Measurements from ENCODE around the gene SCFD2. TPM values are rescaled to one million over a fixed set of nuclear protein-coding genes. Genes with fewer than 3 reads are reported as not detected.

The SCFD2 gene
- total RNA-seq, 1 experiment from 2014 or later = 12.4 TPM

DNA sequence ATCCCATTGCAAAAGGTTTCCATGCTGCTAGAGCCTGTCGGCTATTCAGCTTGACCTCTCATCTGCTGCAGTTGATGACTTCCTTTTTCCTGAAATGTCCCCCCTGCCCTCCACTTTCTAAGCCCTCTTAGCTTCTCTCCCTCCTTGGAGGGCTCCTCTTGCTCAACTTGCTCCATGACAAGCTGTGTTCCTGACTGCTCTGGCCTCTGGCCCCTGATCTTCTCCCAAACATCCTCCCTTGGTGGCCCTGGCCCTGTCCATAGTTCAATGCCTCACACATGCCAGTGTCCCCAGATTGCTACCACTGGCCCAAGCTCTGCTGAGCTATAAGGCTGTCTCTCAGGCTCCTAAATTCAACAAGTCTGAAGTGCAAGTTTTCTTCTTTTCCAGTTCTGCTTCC, 474.1 kb downstream of the SCFD2 start:
- H3K4me3 Mint-ChIP-seq = no peak overlapping the region
- no peaks in the 10 kb centered on the region for H3K27me3 Mint-ChIP-seq (ENCODE audit: low read depth)
- CTCF ChIA-PET = interaction anchor here (0.9 to 1.5 kb wide), 2 partner anchors 19 kb away, joined by 3 to 4 read pairs; no protein-coding TSS in a partner anchor
- ATAC-seq (no peak), DNase-seq (ENCODE audit: low spot score) (no peak)
- no peak overlapping the region for H3K27ac Mint-ChIP-seq
- POLR2A ChIA-PET = no interaction called here
- TF ChIP-seq SMAD3 (CRISPR knock-in tag; IDR thresholded peaks at IDR 0.05; ENCODE audit: borderline replicate concordance) = no peak
- no peak for TF ChIP-seq EMX1 (CRISPR knock-in tag; IDR thresholded peaks at IDR 0.05)
- H3K36me3 Mint-ChIP-seq = peaks cover 18% of the 10 kb centered on the region
- peaks cover 15% of the 10 kb centered on the region for H3K4me1 Mint-ChIP-seq
- peaks cover 25% of the 10 kb centered on the region for H3K9me3 Mint-ChIP-seq

DNA sequence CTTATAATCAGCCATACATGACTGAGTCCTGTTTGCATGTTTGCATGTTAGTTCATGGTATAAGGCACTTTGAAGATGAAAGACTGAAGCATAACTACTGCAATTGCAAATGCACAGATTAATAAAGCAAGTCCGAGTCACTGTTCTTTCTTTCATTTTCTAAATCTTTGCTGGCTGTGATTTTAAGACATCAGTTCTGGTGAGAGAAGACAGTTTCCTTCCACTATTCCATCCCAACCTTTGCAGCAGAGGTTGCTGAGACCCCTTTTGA, 475.4 kb downstream of the SCFD2 start:
- POLR2A ChIA-PET = no interaction called here
- no peak for ATAC-seq

DNA sequence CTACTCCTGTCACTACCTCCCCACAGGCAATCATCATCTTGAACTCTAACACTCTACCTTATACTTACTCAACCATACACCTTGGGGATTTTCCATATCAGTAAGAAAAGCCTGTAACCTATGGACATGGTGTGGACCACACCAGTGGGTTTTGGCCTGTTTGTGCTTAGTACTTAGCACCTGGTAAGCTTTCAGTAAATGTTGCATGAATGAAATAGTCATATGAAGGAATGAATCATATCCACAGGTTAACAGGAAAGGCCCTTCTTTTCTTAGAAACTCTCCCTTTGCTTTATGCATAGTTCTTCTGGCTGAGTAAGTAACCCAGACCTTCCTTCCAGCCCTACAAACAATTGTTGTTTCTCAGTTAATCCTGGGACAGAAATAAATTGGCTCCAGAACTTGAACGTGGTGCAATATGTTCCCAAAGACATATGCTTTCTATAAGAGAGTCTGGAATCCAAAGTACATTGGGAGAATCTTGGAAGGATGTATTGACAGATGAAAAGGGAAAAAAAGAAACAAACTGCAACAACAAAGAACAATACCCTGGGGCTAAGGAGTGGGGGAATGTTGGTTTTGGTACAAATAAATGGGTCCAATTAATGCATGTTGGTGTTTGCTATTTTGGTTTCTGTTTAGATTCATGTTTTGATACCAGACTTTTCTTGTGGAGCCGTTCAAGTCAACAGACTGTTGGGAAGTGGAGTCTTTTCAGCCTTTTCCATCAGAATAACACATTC, 475.9 kb downstream of the SCFD2 start:
- Mint-ChIP-seq H3K27me3 (ENCODE audit: low read depth) (no peaks in the 10 kb centered on the region), H3K4me3 (no peak overlapping the region), H3K27ac (no peak overlapping the region), H3K4me1 (peaks cover 21% of the 10 kb centered on the region), H3K36me3 (peaks cover 22% of the 10 kb centered on the region), H3K9me3 (peaks cover 25% of the 10 kb centered on the region)
- ATAC-seq = no peak
- no peak for DNase-seq (ENCODE audit: low spot score)
- POLR2A ChIA-PET = no interaction called here
- CTCF ChIA-PET = interaction anchor here (1.1 kb wide), 1 partner anchor 22 kb away, joined by 5 read pairs; no protein-coding TSS in a partner anchor
- TF ChIP-seq GRHL2 (CRISPR knock-in tag; IDR thresholded peaks at IDR 0.05; ENCODE audit: insufficient replicate concordance, severe bottlenecking) (no peak), KAT7 (CRISPR knock-in tag; IDR thresholded peaks at IDR 0.05; ENCODE audit: borderline replicate concordance) (no peak), HMGA2 (CRISPR knock-in tag; IDR thresholded peaks at IDR 0.05) (no peak), JAZF1 (CRISPR knock-in tag; IDR thresholded peaks at IDR 0.05) (no peak), SOX15 (CRISPR knock-in tag; IDR thresholded peaks at IDR 0.05) (no peak), ELF4 (CRISPR knock-in tag; IDR thresholded peaks at IDR 0.05; ENCODE audit: low read depth) (no peak)
- TF ChIP-seq, protein P1, sequence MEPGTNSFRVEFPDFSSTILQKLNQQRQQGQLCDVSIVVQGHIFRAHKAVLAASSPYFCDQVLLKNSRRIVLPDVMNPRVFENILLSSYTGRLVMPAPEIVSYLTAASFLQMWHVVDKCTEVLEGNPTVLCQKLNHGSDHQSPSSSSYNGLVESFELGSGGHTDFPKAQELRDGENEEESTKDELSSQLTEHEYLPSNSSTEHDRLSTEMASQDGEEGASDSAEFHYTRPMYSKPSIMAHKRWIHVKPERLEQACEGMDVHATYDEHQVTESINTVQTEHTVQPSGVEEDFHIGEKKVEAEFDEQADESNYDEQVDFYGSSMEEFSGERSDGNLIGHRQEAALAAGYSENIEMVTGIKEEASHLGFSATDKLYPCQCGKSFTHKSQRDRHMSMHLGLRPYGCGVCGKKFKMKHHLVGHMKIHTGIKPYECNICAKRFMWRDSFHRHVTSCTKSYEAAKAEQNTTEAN (CRISPR knock-in tag; IDR thresholded peaks at IDR 0.05) = no peak
- TF ChIP-seq, protein P2, sequence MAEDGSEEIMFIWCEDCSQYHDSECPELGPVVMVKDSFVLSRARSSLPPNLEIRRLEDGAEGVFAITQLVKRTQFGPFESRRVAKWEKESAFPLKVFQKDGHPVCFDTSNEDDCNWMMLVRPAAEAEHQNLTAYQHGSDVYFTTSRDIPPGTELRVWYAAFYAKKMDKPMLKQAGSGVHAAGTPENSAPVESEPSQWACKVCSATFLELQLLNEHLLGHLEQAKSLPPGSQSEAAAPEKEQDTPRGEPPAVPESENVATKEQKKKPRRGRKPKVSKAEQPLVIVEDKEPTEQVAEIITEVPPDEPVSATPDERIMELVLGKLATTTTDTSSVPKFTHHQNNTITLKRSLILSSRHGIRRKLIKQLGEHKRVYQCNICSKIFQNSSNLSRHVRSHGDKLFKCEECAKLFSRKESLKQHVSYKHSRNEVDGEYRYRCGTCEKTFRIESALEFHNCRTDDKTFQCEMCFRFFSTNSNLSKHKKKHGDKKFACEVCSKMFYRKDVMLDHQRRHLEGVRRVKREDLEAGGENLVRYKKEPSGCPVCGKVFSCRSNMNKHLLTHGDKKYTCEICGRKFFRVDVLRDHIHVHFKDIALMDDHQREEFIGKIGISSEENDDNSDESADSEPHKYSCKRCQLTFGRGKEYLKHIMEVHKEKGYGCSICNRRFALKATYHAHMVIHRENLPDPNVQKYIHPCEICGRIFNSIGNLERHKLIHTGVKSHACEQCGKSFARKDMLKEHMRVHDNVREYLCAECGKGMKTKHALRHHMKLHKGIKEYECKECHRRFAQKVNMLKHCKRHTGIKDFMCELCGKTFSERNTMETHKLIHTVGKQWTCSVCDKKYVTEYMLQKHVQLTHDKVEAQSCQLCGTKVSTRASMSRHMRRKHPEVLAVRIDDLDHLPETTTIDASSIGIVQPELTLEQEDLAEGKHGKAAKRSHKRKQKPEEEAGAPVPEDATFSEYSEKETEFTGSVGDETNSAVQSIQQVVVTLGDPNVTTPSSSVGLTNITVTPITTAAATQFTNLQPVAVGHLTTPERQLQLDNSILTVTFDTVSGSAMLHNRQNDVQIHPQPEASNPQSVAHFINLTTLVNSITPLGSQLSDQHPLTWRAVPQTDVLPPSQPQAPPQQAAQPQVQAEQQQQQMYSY (CRISPR knock-in tag; IDR thresholded peaks at IDR 0.05) = no peak
- TF ChIP-seq, protein P3, sequence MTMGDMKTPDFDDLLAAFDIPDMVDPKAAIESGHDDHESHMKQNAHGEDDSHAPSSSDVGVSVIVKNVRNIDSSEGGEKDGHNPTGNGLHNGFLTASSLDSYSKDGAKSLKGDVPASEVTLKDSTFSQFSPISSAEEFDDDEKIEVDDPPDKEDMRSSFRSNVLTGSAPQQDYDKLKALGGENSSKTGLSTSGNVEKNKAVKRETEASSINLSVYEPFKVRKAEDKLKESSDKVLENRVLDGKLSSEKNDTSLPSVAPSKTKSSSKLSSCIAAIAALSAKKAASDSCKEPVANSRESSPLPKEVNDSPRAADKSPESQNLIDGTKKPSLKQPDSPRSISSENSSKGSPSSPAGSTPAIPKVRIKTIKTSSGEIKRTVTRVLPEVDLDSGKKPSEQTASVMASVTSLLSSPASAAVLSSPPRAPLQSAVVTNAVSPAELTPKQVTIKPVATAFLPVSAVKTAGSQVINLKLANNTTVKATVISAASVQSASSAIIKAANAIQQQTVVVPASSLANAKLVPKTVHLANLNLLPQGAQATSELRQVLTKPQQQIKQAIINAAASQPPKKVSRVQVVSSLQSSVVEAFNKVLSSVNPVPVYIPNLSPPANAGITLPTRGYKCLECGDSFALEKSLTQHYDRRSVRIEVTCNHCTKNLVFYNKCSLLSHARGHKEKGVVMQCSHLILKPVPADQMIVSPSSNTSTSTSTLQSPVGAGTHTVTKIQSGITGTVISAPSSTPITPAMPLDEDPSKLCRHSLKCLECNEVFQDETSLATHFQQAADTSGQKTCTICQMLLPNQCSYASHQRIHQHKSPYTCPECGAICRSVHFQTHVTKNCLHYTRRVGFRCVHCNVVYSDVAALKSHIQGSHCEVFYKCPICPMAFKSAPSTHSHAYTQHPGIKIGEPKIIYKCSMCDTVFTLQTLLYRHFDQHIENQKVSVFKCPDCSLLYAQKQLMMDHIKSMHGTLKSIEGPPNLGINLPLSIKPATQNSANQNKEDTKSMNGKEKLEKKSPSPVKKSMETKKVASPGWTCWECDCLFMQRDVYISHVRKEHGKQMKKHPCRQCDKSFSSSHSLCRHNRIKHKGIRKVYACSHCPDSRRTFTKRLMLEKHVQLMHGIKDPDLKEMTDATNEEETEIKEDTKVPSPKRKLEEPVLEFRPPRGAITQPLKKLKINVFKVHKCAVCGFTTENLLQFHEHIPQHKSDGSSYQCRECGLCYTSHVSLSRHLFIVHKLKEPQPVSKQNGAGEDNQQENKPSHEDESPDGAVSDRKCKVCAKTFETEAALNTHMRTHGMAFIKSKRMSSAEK (CRISPR knock-in tag; IDR thresholded peaks at IDR 0.05; ENCODE audit: borderline replicate concordance) = no peak

More for the DNA sequence above, 475.4 kb downstream of the SCFD2 start:
- Mint-ChIP-seq H3K4me1 (peaks cover 17% of the 10 kb centered on the region), H3K9me3 (peaks cover 26% of the 10 kb centered on the region), H3K36me3 (peaks cover 22% of the 10 kb centered on the region), H3K27me3 (ENCODE audit: low read depth) (no peaks in the 10 kb centered on the region), H3K4me3 (no peak overlapping the region), H3K27ac (no peak overlapping the region)
- no peak for DNase-seq (ENCODE audit: low spot score)
- CTCF ChIA-PET = interaction anchor here (1.1 kb wide), 1 partner anchor 21 kb away, joined by 5 read pairs; no protein-coding TSS in a partner anchor
- TF ChIP-seq ZNF263 (CRISPR knock-in tag; IDR thresholded peaks at IDR 0.05; ENCODE audit: low read depth) (no peak), NR1H2 (CRISPR knock-in tag; IDR thresholded peaks at IDR 0.05) (no peak), TCF7 (CRISPR knock-in tag; IDR thresholded peaks at IDR 0.05; ENCODE audit: low read depth) (no peak), SMAD4 (CRISPR knock-in tag; IDR thresholded peaks at IDR 0.05) (no peak), SMAD3 (CRISPR knock-in tag; IDR thresholded peaks at IDR 0.05; ENCODE audit: borderline replicate concordance) (no peak), ELF4 (CRISPR knock-in tag; IDR thresholded peaks at IDR 0.05; ENCODE audit: low read depth) (no peak), ZNF232 (CRISPR knock-in tag; IDR thresholded peaks at IDR 0.05) (no peak), TEAD4 (CRISPR knock-in tag; IDR thresholded peaks at IDR 0.05) (no peak), ZNF121 (CRISPR knock-in tag; IDR thresholded peaks at IDR 0.05) (no peak), ESRRA (CRISPR knock-in tag; IDR thresholded peaks at IDR 0.05; ENCODE audit: borderline replicate concordance) (no peak), ZNF671 (CRISPR knock-in tag; IDR thresholded peaks at IDR 0.05) (no peak)
- TF ChIP-seq, protein P4, sequence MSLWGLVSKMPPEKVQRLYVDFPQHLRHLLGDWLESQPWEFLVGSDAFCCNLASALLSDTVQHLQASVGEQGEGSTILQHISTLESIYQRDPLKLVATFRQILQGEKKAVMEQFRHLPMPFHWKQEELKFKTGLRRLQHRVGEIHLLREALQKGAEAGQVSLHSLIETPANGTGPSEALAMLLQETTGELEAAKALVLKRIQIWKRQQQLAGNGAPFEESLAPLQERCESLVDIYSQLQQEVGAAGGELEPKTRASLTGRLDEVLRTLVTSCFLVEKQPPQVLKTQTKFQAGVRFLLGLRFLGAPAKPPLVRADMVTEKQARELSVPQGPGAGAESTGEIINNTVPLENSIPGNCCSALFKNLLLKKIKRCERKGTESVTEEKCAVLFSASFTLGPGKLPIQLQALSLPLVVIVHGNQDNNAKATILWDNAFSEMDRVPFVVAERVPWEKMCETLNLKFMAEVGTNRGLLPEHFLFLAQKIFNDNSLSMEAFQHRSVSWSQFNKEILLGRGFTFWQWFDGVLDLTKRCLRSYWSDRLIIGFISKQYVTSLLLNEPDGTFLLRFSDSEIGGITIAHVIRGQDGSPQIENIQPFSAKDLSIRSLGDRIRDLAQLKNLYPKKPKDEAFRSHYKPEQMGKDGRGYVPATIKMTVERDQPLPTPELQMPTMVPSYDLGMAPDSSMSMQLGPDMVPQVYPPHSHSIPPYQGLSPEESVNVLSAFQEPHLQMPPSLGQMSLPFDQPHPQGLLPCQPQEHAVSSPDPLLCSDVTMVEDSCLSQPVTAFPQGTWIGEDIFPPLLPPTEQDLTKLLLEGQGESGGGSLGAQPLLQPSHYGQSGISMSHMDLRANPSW (CRISPR knock-in tag; conservative IDR thresholded peaks at IDR 0.05; ENCODE audit: low read depth) = no peak
- TF ChIP-seq, protein P5, sequence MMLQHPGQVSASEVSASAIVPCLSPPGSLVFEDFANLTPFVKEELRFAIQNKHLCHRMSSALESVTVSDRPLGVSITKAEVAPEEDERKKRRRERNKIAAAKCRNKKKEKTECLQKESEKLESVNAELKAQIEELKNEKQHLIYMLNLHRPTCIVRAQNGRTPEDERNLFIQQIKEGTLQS (CRISPR knock-in tag; conservative IDR thresholded peaks at IDR 0.05) = no peak

Measured in WTC11 (cell line).